Mesenchymal stem cell (in vitro differentiated cells and primary cell): ENCODE measurements around the gene SLC8A1.

Experiments used
- DNase-seq: peaks from one replicate; pipeline ENCODE4 v3.0.0-alpha.2; 2013
- H2AFZ ChIP-seq: one replicate; pipeline ENCODE4 v1.6.1; 2013; ENCODE audit warnings: low read depth, mild to moderate bottlenecking, control low read depth, inconsistent platforms, low read length, moderate library complexity
- H2AK5ac ChIP-seq: 2 replicates; pipeline ENCODE4 v1.6.1; 2013; ENCODE audit warnings: low read length, moderate library complexity, mild to moderate bottlenecking, inconsistent platforms; ENCODE audit not compliant: severe bottlenecking
- H2BK120ac ChIP-seq: one replicate; pipeline ENCODE4 v1.6.1; 2013; ENCODE audit warnings: low read depth, mild to moderate bottlenecking, inconsistent platforms, low read length, moderate library complexity
- H2BK12ac ChIP-seq, 2 experiments: one replicate each; pipeline ENCODE4 v1.6.1; 2013; ENCODE audit warnings: inconsistent platforms in 2 of 2, low read length in 2 of 2, mild to moderate bottlenecking in 2 of 2, moderate library complexity in 2 of 2, control low read depth in 1 of 2
- H2BK15ac ChIP-seq: one replicate; pipeline ENCODE4 v1.6.1; 2013; ENCODE audit warnings: mild to moderate bottlenecking, low read depth, inconsistent platforms; ENCODE audit not compliant: poor library complexity, severe bottlenecking
- H2BK5ac ChIP-seq: 2 replicates; pipeline ENCODE4 v1.6.1; 2013; ENCODE audit warnings: low read depth, mild to moderate bottlenecking, low read length, control low read depth, inconsistent platforms; ENCODE audit not compliant: poor library complexity, severe bottlenecking
- H3K14ac ChIP-seq, 2 experiments: one replicate each; pipeline ENCODE4 v1.6.1; 2013; ENCODE audit warnings: inconsistent platforms in 2 of 2, low read length in 2 of 2, control low read depth in 1 of 2, mild to moderate bottlenecking in 1 of 2, moderate library complexity in 1 of 2
- H3K18ac ChIP-seq, 2 experiments: one replicate each; pipeline ENCODE4 v1.6.1; 2013; ENCODE audit warnings: inconsistent platforms in 2 of 2, low read length in 2 of 2, control low read depth in 1 of 2, low read depth in 1 of 2, mild to moderate bottlenecking in 1 of 2
- H3K23ac ChIP-seq, 2 experiments: one replicate each; pipeline ENCODE4 v1.6.1; 2013; ENCODE audit warnings: inconsistent platforms in 2 of 2, low read length in 2 of 2, mild to moderate bottlenecking in 2 of 2, moderate library complexity in 2 of 2, control low read depth in 1 of 2
- H3K27ac ChIP-seq: 2 replicates; pipeline ENCODE4 v1.5.1; 2013; ENCODE audit warnings: mild to moderate bottlenecking, moderate library complexity, low read length, control low read depth, inconsistent platforms; ENCODE audit not compliant: poor library complexity, severe bottlenecking
- H3K27me3 ChIP-seq, 2 experiments: 2 replicates each; pipeline versions ENCODE4 v1.6.1 to v1.7.0; 2013; ENCODE audit warnings: low read length in 2 of 2, mild to moderate bottlenecking in 2 of 2, moderate library complexity in 2 of 2, control low read depth in 1 of 2, inconsistent platforms in 1 of 2; ENCODE audit not compliant: control insufficient read depth in 1 of 2, insufficient read depth in 1 of 2
- H3K36me3 ChIP-seq, 2 experiments: 2 replicates each; pipeline versions ENCODE4 v1.6.1 to v1.7.0; 2013; ENCODE audit warnings: low read length in 2 of 2, control low read depth in 1 of 2, inconsistent platforms in 1 of 2, low read depth in 1 of 2, mild to moderate bottlenecking in 1 of 2; ENCODE audit not compliant: insufficient read depth in 2 of 2, control insufficient read depth in 1 of 2
- H3K4ac ChIP-seq, 2 experiments: one replicate each; pipeline ENCODE4 v1.6.1; 2013; ENCODE audit warnings: inconsistent platforms in 2 of 2, low read length in 2 of 2, mild to moderate bottlenecking in 2 of 2, moderate library complexity in 2 of 2, control low read depth in 1 of 2, low read depth in 1 of 2
- H3K4me1 ChIP-seq: 2 replicates; pipeline ENCODE4 v1.6.1; 2013; ENCODE audit warnings: low read depth, low read length, control low read depth; ENCODE audit not compliant: control insufficient read depth, insufficient read depth
- H3K4me2 ChIP-seq: 2 replicates; pipeline ENCODE4 v1.6.1; 2013; ENCODE audit warnings: low read length, mild to moderate bottlenecking, inconsistent platforms; ENCODE audit not compliant: poor library complexity, severe bottlenecking
- H3K4me3 ChIP-seq, 2 experiments: 2 replicates each; pipeline versions ENCODE4 v1.5.1 to v1.7.0; 2013; ENCODE audit warnings: low read length in 2 of 2, mild to moderate bottlenecking in 2 of 2, control low read depth in 1 of 2, low read depth in 1 of 2; ENCODE audit not compliant: insufficient read depth in 1 of 2
- H3K79me1 ChIP-seq: replicated peaks from 2 replicates; pipeline ENCODE4 v1.6.1; 2013; ENCODE audit warnings: mild to moderate bottlenecking, control low read depth, low read length, inconsistent platforms; ENCODE audit not compliant: poor library complexity, severe bottlenecking
- H3K9ac ChIP-seq: 2 replicates; pipeline ENCODE4 v1.7.0; 2013; ENCODE audit warnings: mild to moderate bottlenecking, low read length, moderate library complexity
- H3K9me3 ChIP-seq: 2 replicates; pipeline ENCODE4 v1.7.0; 2013; ENCODE audit warnings: mild to moderate bottlenecking, low read length; ENCODE audit not compliant: control insufficient read depth
- H4K8ac ChIP-seq: one replicate; pipeline ENCODE4 v1.6.1; 2013; ENCODE audit warnings: inconsistent platforms, mild to moderate bottlenecking, low read length, moderate library complexity
- H4K91ac ChIP-seq: one replicate; pipeline ENCODE4 v1.6.1; 2013; ENCODE audit warnings: mild to moderate bottlenecking, low read length, inconsistent platforms
- WGBS: methylation state at CpG from one replicate; pipeline ENCODE4 v1.1.7; 2013; ENCODE audit warnings: mixed read lengths; 5-methylcytosine and 5-hydroxymethylcytosine counted together

Gene SLC8A1

DNA sequence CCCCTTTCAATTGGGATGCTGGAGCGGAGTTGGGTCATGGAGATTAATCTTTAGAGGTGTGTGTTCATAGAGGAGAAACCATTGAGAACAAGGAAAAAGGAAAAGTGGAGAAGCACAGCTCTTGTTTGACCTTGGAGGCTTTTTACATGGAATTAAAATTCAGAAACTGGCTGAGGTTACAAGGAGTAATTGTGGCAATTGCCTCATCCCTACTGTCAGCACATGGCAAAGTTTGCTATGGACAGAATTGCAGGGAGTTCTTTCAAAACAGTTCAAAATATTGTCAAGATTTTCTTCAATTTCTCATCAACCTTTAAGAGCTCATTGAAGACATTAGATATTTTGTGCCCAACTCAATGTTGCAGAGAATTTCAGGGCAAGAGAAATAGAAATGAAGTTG, 232.7 kb downstream of the SLC8A1 start:
- Histone ChIP-seq H3K4me3 (no peak overlapping the region), H3K23ac (no peak overlapping the region), H3K14ac (no peak overlapping the region), H3K4ac (no peak overlapping the region), H2BK15ac (no peak overlapping the region), H2BK120ac (no peak overlapping the region), H3K9me3 (peaks cover 6% of the 10 kb centered on the region), H3K4me1 (peaks cover 4% of the 10 kb centered on the region), H3K4me2 (no peak overlapping the region), H2BK12ac (no peak overlapping the region), H3K27me3 (no peaks in the 10 kb centered on the region), H4K91ac (no peak overlapping the region), H3K27ac (no peak overlapping the region), H2BK5ac (no peak overlapping the region), H3K79me1 (no peaks in the 10 kb centered on the region), H3K18ac (no peak overlapping the region), H3K9ac (no peak overlapping the region), H2AK5ac (no peak overlapping the region), H4K8ac (no peak overlapping the region), H3K36me3 (no peaks in the 10 kb centered on the region), H2AFZ (no peak overlapping the region)
- DNase-seq = no peak
- 95% methylated on average over 1 of the region's 1 CpG for WGBS

DNA sequence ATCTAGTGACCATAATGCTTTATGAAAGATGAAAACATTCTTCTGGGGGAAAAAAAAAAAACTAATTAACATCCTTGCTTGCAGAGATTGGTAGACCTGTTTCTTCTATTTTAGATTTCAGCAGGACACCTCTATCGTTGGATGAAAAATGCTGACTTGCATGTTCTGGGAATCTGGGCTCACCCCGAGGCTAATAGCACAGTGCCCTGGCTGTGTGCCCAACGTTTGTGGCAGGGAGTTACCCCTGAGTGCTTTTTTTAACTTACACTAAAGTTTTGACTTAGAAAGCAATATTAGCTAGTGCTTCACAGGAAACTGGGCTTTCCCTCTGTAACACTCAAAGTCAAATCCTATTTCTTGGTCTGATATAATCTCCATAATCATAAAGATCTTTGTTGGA, 233.2 kb downstream of the SLC8A1 start:
- H3K4ac ChIP-seq = no peak overlapping the region
- H3K4me1 ChIP-seq = peaks cover 4% of the 10 kb centered on the region
- peaks cover 6% of the 10 kb centered on the region for H3K9me3 ChIP-seq
- H2BK15ac ChIP-seq = no peak overlapping the region
- H3K4me3 ChIP-seq = no peak overlapping the region
- H2BK12ac ChIP-seq = no peak overlapping the region
- no peaks in the 10 kb centered on the region for H3K79me1 ChIP-seq
- no peak overlapping the region for H3K9ac ChIP-seq
- WGBS = 90% methylated on average over 3 of the region's 3 CpGs
- H3K27ac ChIP-seq = no peak overlapping the region
- no peak overlapping the region for H2BK5ac ChIP-seq
- H3K18ac ChIP-seq = no peak overlapping the region
- H4K91ac ChIP-seq = no peak overlapping the region
- no peak overlapping the region for H3K4me2 ChIP-seq
- H3K27me3 ChIP-seq = no peaks in the 10 kb centered on the region
- H2BK120ac ChIP-seq = no peak overlapping the region
- H2AFZ ChIP-seq = no peak overlapping the region
- no peak overlapping the region for H3K14ac ChIP-seq
- DNase-seq = no peak
- no peaks in the 10 kb centered on the region for H3K36me3 ChIP-seq
- H4K8ac ChIP-seq = no peak overlapping the region
- no peak overlapping the region for H3K23ac ChIP-seq
- no peak overlapping the region for H2AK5ac ChIP-seq

GRCh38 chr2:40213619-40214018, 238.3 kb downstream of the SLC8A1 start:
- Histone ChIP-seq H2BK5ac (no peak overlapping the region), H3K27me3 (no peaks in the 10 kb centered on the region), H2AK5ac (no peak overlapping the region), H3K79me1 (no peaks in the 10 kb centered on the region), H3K4me2 (no peak overlapping the region), H3K36me3 (no peaks in the 10 kb centered on the region), H3K9ac (no peak overlapping the region), H3K9me3 (peaks cover 6% of the 10 kb centered on the region), H3K18ac (no peak overlapping the region), H2AFZ (no peak overlapping the region), H3K14ac (no peak overlapping the region), H2BK15ac (no peak overlapping the region), H3K27ac (no peak overlapping the region), H3K23ac (no peak overlapping the region), H4K91ac (no peak overlapping the region), H3K4me1 (no peaks in the 10 kb centered on the region), H4K8ac (no peak overlapping the region), H3K4me3 (no peak overlapping the region), H2BK120ac (no peak overlapping the region), H3K4ac (no peak overlapping the region), H2BK12ac (no peak overlapping the region)
- WGBS = 83% methylated on average over 3 of the region's 3 CpGs
- no peak for DNase-seq

GRCh38 chr2:40213071-40213470, 238.8 kb downstream of the SLC8A1 start:
- no peak overlapping the region for H3K9ac ChIP-seq
- no peak overlapping the region for H3K14ac ChIP-seq
- H3K4me1 ChIP-seq = no peaks in the 10 kb centered on the region
- no peak overlapping the region for H2BK120ac ChIP-seq
- H2BK15ac ChIP-seq = no peak overlapping the region
- H4K91ac ChIP-seq = no peak overlapping the region
- no peak overlapping the region for H2AK5ac ChIP-seq
- H3K36me3 ChIP-seq = no peaks in the 10 kb centered on the region
- H2BK5ac ChIP-seq = no peak overlapping the region
- no peak overlapping the region for H4K8ac ChIP-seq
- no peak overlapping the region for H3K4me3 ChIP-seq
- no peaks in the 10 kb centered on the region for H3K79me1 ChIP-seq
- H3K18ac ChIP-seq = no peak overlapping the region
- no peak overlapping the region for H3K4ac ChIP-seq
- H2BK12ac ChIP-seq = no peak overlapping the region
- H3K9me3 ChIP-seq = peaks cover 6% of the 10 kb centered on the region
- no peak overlapping the region for H3K27ac ChIP-seq
- H3K23ac ChIP-seq = no peak overlapping the region
- H2AFZ ChIP-seq = no peak overlapping the region
- 20% methylated on average over 1 of the region's 1 CpG for WGBS
- H3K4me2 ChIP-seq = no peak overlapping the region
- H3K27me3 ChIP-seq = no peaks in the 10 kb centered on the region
- DNase-seq = peak; percentile 35
